SK-N-MC (cell line): ENCODE measurements around the gene CCDC88C.

ENCODE experiments used
- EZH2 ChIP-seq: fragments of 200-600 bp; sonication (generic); IDR thresholded peaks from one replicate; pipeline ENCODE4 v1.6.1; 2017; ENCODE audit warnings: antibody characterized with exemption
- FOXP2 ChIP-seq: optimal IDR thresholded peaks from 2 replicates; pipeline ENCODE3; 2011; ENCODE audit warnings: mild to moderate bottlenecking, moderate library complexity; ENCODE audit not compliant: insufficient read depth; ENCODE audit errors: extremely low read length, control extremely low read depth
- POLR2AphosphoS5 ChIP-seq: IDR thresholded peaks from 2 replicates; pipeline ENCODE4 v1.6.1; 2012; ENCODE audit warnings: mild to moderate bottlenecking, low read depth, low read length, borderline replicate concordance

DNA sequence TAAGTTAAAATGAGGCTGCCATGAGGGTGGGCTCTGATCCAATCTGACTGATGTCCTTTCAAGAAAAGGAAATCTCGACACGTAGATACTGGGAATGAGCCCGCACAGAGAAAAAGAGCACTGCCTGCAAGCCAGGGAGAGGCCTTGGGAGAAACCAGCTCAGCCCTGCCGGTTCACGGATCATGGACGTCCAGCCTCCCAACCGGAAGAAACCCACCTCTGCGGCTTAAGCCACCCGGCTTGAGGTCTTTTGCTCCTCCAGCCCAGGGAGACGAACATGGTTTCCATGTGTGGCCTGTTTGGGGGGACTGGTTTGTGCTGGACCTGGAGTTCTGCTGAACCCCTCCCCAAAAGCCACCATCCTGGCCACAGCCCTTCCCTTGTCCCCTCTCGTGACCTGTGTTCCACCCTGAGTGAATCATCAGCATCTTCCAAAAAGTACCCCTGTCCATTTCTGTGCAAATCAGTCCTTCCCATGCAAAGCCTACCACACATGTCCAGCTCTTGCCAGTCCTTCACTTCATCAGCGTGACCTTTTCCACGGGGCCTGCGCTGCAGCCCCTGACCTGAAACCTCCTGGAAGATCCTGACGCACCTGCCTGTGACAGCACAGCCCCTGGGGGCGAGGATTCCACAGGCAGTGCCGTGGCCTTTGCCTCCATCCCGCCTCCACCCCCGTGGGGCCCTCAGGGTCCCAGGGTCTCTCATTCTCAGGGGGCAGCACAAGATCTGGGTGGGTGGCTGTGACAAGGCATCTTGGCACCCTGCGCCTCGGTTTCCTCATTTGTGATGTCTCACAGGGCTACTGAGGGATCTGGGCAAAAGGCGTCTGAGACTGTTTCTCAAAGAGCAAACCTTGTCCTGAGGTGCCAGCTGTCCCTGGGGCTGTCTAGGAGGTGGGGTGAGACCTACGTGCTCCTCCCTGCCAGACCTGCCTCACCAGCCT lies 121.5 kb downstream of the CCDC88C start:
- TF ChIP-seq POLR2AphosphoS5 (no peak), EZH2 (no peak), FOXP2 (no peak)
